ENCODE data around the gene CTRB1. TPM values are rescaled to one million over a fixed set of nuclear protein-coding genes. Genes with fewer than 3 reads are reported as not detected.

CTRB1 gene
- total and polyA plus RNA-seq, 2 of the 13 experiments (the other 11 are each of a cell fraction or from before 2014, with no cell fraction given), result not detected

GRCh38 chr16:75264999-75265910 is 46.5 kb downstream of the CTRB1 start (continued):
- TF ChIP-seq ZNF761 (CRISPR knock-in tag; conservative IDR thresholded peaks at IDR 0.05) (no peak), NONO (IDR thresholded peaks at IDR 0.05) (no peak), NONO (CRISPR knock-in tag; conservative IDR thresholded peaks at IDR 0.05) (0 out of 2 replicates have a peak, but pooled peaks have one; percentile 37), ISL2 (CRISPR knock-in tag; IDR thresholded peaks at IDR 0.05) (0 out of 2 replicates have a peak, but pooled peaks have one; percentile 44), ZNF614 (CRISPR knock-in tag; IDR thresholded peaks at IDR 0.05; ENCODE audit: borderline replicate concordance) (peak; percentile 29; the same call in 1 of the 2 replicates), ZNF747 (CRISPR knock-in tag; IDR thresholded peaks at IDR 0.05; ENCODE audit: borderline replicate concordance) (no peak), ZNF33B (CRISPR knock-in tag; IDR thresholded peaks at IDR 0.05) (no peak; the same call in 1 of the 2 replicates), NFKB2 (CRISPR knock-in tag; IDR thresholded peaks at IDR 0.05; ENCODE audit: borderline replicate concordance) (no peak), YEATS2 (CRISPR knock-in tag; IDR thresholded peaks at IDR 0.05; ENCODE audit: borderline replicate concordance) (no peak), SALL2 (CRISPR knock-in tag; IDR thresholded peaks at IDR 0.05) (no peak), SYNCRIP (IDR thresholded peaks at IDR 0.05; ENCODE audit: insufficient read depth, low read depth, low read length) (no peak), ZNF274 (CRISPR knock-in tag; IDR thresholded peaks at IDR 0.05) (no peak; the same call in 1 of the 2 replicates), CREB1 (IDR thresholded peaks at IDR 0.05) (no peak), CREB1 (CRISPR knock-in tag; IDR thresholded peaks at IDR 0.05) (no peak), CENPX (CRISPR knock-in tag; IDR thresholded peaks at IDR 0.05) (no peak), ZNF510 (CRISPR knock-in tag; IDR thresholded peaks at IDR 0.05; ENCODE audit: low read depth) (no peak), CCDC6 (CRISPR knock-in tag; IDR thresholded peaks at IDR 0.05) (no peak), KAT8 (CRISPR knock-in tag; IDR thresholded peaks at IDR 0.05) (0 out of 2 replicates have a peak, but pooled peaks have one; percentile 37), PHF8 (CRISPR knock-in tag; IDR thresholded peaks at IDR 0.05) (0 out of 2 replicates have a peak, but pooled peaks have one; percentile 56), CTCF (CRISPR knock-in tag; IDR thresholded peaks at IDR 0.05) (no peak), ZMYM4 (CRISPR knock-in tag; IDR thresholded peaks at IDR 0.05) (0 out of 2 replicates have a peak, but pooled peaks have one; percentile 10)
- TF ChIP-seq, protein P1, sequence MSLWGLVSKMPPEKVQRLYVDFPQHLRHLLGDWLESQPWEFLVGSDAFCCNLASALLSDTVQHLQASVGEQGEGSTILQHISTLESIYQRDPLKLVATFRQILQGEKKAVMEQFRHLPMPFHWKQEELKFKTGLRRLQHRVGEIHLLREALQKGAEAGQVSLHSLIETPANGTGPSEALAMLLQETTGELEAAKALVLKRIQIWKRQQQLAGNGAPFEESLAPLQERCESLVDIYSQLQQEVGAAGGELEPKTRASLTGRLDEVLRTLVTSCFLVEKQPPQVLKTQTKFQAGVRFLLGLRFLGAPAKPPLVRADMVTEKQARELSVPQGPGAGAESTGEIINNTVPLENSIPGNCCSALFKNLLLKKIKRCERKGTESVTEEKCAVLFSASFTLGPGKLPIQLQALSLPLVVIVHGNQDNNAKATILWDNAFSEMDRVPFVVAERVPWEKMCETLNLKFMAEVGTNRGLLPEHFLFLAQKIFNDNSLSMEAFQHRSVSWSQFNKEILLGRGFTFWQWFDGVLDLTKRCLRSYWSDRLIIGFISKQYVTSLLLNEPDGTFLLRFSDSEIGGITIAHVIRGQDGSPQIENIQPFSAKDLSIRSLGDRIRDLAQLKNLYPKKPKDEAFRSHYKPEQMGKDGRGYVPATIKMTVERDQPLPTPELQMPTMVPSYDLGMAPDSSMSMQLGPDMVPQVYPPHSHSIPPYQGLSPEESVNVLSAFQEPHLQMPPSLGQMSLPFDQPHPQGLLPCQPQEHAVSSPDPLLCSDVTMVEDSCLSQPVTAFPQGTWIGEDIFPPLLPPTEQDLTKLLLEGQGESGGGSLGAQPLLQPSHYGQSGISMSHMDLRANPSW (CRISPR knock-in tag; IDR thresholded peaks at IDR 0.05; ENCODE audit: borderline replicate concordance), result no peak
- TF ChIP-seq, protein P2, sequence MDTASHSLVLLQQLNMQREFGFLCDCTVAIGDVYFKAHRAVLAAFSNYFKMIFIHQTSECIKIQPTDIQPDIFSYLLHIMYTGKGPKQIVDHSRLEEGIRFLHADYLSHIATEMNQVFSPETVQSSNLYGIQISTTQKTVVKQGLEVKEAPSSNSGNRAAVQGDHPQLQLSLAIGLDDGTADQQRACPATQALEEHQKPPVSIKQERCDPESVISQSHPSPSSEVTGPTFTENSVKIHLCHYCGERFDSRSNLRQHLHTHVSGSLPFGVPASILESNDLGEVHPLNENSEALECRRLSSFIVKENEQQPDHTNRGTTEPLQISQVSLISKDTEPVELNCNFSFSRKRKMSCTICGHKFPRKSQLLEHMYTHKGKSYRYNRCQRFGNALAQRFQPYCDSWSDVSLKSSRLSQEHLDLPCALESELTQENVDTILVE (CRISPR knock-in tag; IDR thresholded peaks at IDR 0.05), result no peak
- TF ChIP-seq, protein P3, sequence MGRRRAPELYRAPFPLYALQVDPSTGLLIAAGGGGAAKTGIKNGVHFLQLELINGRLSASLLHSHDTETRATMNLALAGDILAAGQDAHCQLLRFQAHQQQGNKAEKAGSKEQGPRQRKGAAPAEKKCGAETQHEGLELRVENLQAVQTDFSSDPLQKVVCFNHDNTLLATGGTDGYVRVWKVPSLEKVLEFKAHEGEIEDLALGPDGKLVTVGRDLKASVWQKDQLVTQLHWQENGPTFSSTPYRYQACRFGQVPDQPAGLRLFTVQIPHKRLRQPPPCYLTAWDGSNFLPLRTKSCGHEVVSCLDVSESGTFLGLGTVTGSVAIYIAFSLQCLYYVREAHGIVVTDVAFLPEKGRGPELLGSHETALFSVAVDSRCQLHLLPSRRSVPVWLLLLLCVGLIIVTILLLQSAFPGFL (CRISPR knock-in tag; IDR thresholded peaks at IDR 0.05), result no peak
